ENCODE results near the gene PDE4D.
A peak's percentile ranks its signal among the peaks of the same experiment; 100 is the strongest.

PDE4D gene

GRCh38 chr5:59035681-59036080, 857.8 kb downstream of the PDE4D start:
- H3K27ac ChIP-seq, result peak overlapping the region; percentile 81
- DNase-seq (ENCODE audit: low read depth, low spot score), result no peak

GRCh38 chr5:59034498-59035186, 858.9 kb downstream of the PDE4D start:
- DNase-seq (ENCODE audit: low read depth, low spot score), result no peak
- peak overlapping the region; percentile 81 for H3K27ac ChIP-seq

GRCh38 chr5:59027145-59027907, 866.2 kb downstream of the PDE4D start:
- no peak for DNase-seq (ENCODE audit: low read depth, low spot score)
- no peak overlapping the region for H3K27ac ChIP-seq

GRCh38 chr5:59025734-59026133, 867.8 kb downstream of the PDE4D start:
- DNase-seq (ENCODE audit: low read depth, low spot score), result no peak
- no peak overlapping the region for H3K27ac ChIP-seq

- no peak overlapping the region for H3K27ac ChIP-seq
- no peak for DNase-seq (ENCODE audit: low read depth, low spot score)
Measured at GRCh38 chr5:59021837-59022514, 871.5 kb downstream of the PDE4D start.

- H3K27ac ChIP-seq, result no peak overlapping the region
- no peak for DNase-seq (ENCODE audit: low read depth, low spot score)
Measured at GRCh38 chr5:59021286-59021673, 872.2 kb downstream of the PDE4D start.

- no peak overlapping the region for H3K27ac ChIP-seq
- DNase-seq (ENCODE audit: low read depth, low spot score), result peak; percentile 41
Measured at GRCh38 chr5:59020611-59021285, 872.8 kb downstream of the PDE4D start.

- no peak overlapping the region for H3K27ac ChIP-seq
- no peak for DNase-seq (ENCODE audit: low read depth, low spot score)
Measured at GRCh38 chr5:59019078-59019477, 874.4 kb downstream of the PDE4D start.

GRCh38 chr5:59016925-59017324, 876.6 kb downstream of the PDE4D start:
- H3K27ac ChIP-seq, result no peak overlapping the region
- no peak for DNase-seq (ENCODE audit: low read depth, low spot score)

GRCh38 chr5:59008816-59009473, 884.6 kb downstream of the PDE4D start:
- no peak for DNase-seq (ENCODE audit: low read depth, low spot score)

GRCh38 chr5:59007460-59008063, 886.0 kb downstream of the PDE4D start:
- no peak for DNase-seq (ENCODE audit: low read depth, low spot score)
- no peak overlapping the region for H3K27ac ChIP-seq

More at GRCh38 chr5:59008816-59009473, 884.6 kb downstream of the PDE4D start:
- no peak overlapping the region for H3K27ac ChIP-seq

- DNase-seq (ENCODE audit: low read depth, low spot score), result no peak
- no peak overlapping the region for H3K27ac ChIP-seq
Measured at GRCh38 chr5:59005934-59006701, 887.4 kb downstream of the PDE4D start.

GRCh38 chr5:59003641-59004040, 889.9 kb downstream of the PDE4D start:
- DNase-seq (ENCODE audit: low read depth, low spot score), result no peak
- no peak overlapping the region for H3K27ac ChIP-seq

GRCh38 chr5:59003124-59003523, 890.4 kb downstream of the PDE4D start:
- DNase-seq (ENCODE audit: low read depth, low spot score), result no peak
- no peak overlapping the region for H3K27ac ChIP-seq

GRCh38 chr5:59002162-59002825, 891.2 kb downstream of the PDE4D start:
- DNase-seq (ENCODE audit: low read depth, low spot score), result no peak
- H3K27ac ChIP-seq, result no peak overlapping the region

GRCh38 chr5:59001716-59002115, 891.8 kb downstream of the PDE4D start:
- H3K27ac ChIP-seq, result no peak overlapping the region
- no peak for DNase-seq (ENCODE audit: low read depth, low spot score)

GRCh38 chr5:59001154-59001553, 892.4 kb downstream of the PDE4D start:
- no peak for DNase-seq (ENCODE audit: low read depth, low spot score)
- H3K27ac ChIP-seq, result no peak overlapping the region

GRCh38 chr5:59000211-59000610, 893.3 kb downstream of the PDE4D start:
- DNase-seq (ENCODE audit: low read depth, low spot score), result no peak
- no peak overlapping the region for H3K27ac ChIP-seq

Data from epithelial cell of prostate (primary cell).